ENCODE measurements around the gene TXNDC12. TPM values are rescaled to one million over a fixed set of nuclear protein-coding genes. Genes with fewer than 3 reads are reported as not detected.

The TXNDC12 gene
- total and polyA plus RNA-seq, 5 donors from 2014 or later = 39.9 to 114 (median 90.2) TPM

- no peaks in the 10 kb centered on the region for H3K4me1 ChIP-seq (ENCODE audit: control insufficient read depth, insufficient read depth, low read length, poor library complexity, severe bottlenecking)
- DNase-seq (no peak), ATAC-seq (ENCODE audit: low read depth in 2 of 2) (no peak)
- no peak overlapping the region for H3K4me3 ChIP-seq (ENCODE audit: low read depth, low read length)
- Mint-ChIP-seq H3K4me3 (no peak overlapping the region), H3K27me3 (no peaks in the 10 kb centered on the region), H3K4me1 (no peaks in the 10 kb centered on the region), H3K27ac (no peak overlapping the region), H3K9me3 (no peaks in the 10 kb centered on the region), H3K36me3 (no peaks in the 10 kb centered on the region)
- H3K27me3 ChIP-seq (ENCODE audit: control insufficient read depth, insufficient read depth, low read length) = no peaks in the 10 kb centered on the region
- no peaks in the 10 kb centered on the region for H3K9me3 ChIP-seq (ENCODE audit: control insufficient read depth in 2 of 2, low read length in 2 of 2)
- H3K27ac ChIP-seq (ENCODE audit: insufficient read depth, low read length, poor library complexity, severe bottlenecking) = no peak overlapping the region
- no peaks in the 10 kb centered on the region for H3K36me3 ChIP-seq (ENCODE audit: control insufficient read depth, insufficient read depth, low read length)
Measured at GRCh38 chr1:51976846-51977602, 78.0 kb downstream of the TXNDC12 start.

GRCh38 chr1:51973587-51974474, 81.2 kb downstream of the TXNDC12 start:
- Histone ChIP-seq H3K4me1 (ENCODE audit: control insufficient read depth, insufficient read depth, low read length, poor library complexity, severe bottlenecking) (no peaks in the 10 kb centered on the region), H3K4me3 (ENCODE audit: low read depth, low read length) (no peak overlapping the region), H3K36me3 (ENCODE audit: control insufficient read depth, insufficient read depth, low read length) (no peaks in the 10 kb centered on the region), H3K27ac (ENCODE audit: insufficient read depth, low read length, poor library complexity, severe bottlenecking) (no peak overlapping the region), H3K9me3 (ENCODE audit: control insufficient read depth in 2 of 2, low read length in 2 of 2) (no peaks in the 10 kb centered on the region), H3K27me3 (ENCODE audit: control insufficient read depth, insufficient read depth, low read length) (no peaks in the 10 kb centered on the region)
- H3K9me3 Mint-ChIP-seq = no peaks in the 10 kb centered on the region
- ATAC-seq (ENCODE audit: low read depth in 2 of 2) (no peak), DNase-seq (no peak)
- no peaks in the 10 kb centered on the region for H3K27me3 Mint-ChIP-seq
- H3K27ac Mint-ChIP-seq = no peak overlapping the region
- no peaks in the 10 kb centered on the region for H3K4me1 Mint-ChIP-seq
- H3K4me3 Mint-ChIP-seq = no peak overlapping the region
- H3K36me3 Mint-ChIP-seq = no peaks in the 10 kb centered on the region

Other genes starting within 250 kb of the TXNDC12 start
- 143 TPM for gene NRDC, start 176.5 kb downstream of the TXNDC12 start, total RNA-seq
- gene NRDC, start 176.5 kb downstream of the TXNDC12 start, polyA plus RNA-seq = 10 to 100 TPM; 62.4 to 77.3 (median 74.0) TPM
- gene RAB3B, start 64.5 kb downstream of the TXNDC12 start, total RNA-seq = not detected
- not detected for gene RAB3B, start 64.5 kb downstream of the TXNDC12 start, polyA plus RNA-seq
- 20.0 TPM for gene KTI12, start 21.4 kb downstream of the TXNDC12 start, total RNA-seq
- gene KTI12, start 21.4 kb downstream of the TXNDC12 start, polyA plus RNA-seq = 10 to 100 TPM; 38.8 to 43.1 (median 39.9) TPM
- gene BTF3L4, start 1.1 kb upstream of the TXNDC12 start, total RNA-seq = 36.0 TPM
- gene BTF3L4, start 1.1 kb upstream of the TXNDC12 start, polyA plus RNA-seq = 10 to 100 TPM; 67.3 to 92.9 (median 75.3) TPM
- gene ZFYVE9, start 86.9 kb upstream of the TXNDC12 start, total RNA-seq = 1.6 TPM
- 1 to 10 TPM in 1 of 4 donors, under 1 TPM in 3; 0.26 to 1.4 (median 0.70) TPM for gene ZFYVE9, start 86.9 kb upstream of the TXNDC12 start, polyA plus RNA-seq